ENCODE measurements around the gene ZNF335.

The ZNF335 gene

GRCh38 chr20:45968801-45969711 is 2.9 kb downstream of the ZNF335 start:
- H3K4me3 ChIP-seq (replicated peaks; ENCODE audit: insufficient read depth, low read length), result no peak overlapping the region
- no peaks in the 10 kb centered on the region for H3K27me3 ChIP-seq (ENCODE audit: insufficient read depth, poor library complexity, severe bottlenecking)
- no peak overlapping the region for H3K27ac ChIP-seq (replicated peaks)
- TF ChIP-seq SPI1 (IDR thresholded peaks at IDR 0.05; ENCODE audit: borderline replicate concordance, low read depth) (no peak), GABPA (IDR thresholded peaks at IDR 0.05; ENCODE audit: low read depth) (no peak), POLR2AphosphoS5 (IDR thresholded peaks at IDR 0.05; ENCODE audit: low read depth) (no peak), REST (IDR thresholded peaks at IDR 0.05; ENCODE audit: insufficient replicate concordance, low read depth) (no peak), CTCF (IDR thresholded peaks at IDR 0.05; ENCODE audit: insufficient read depth, low read length) (no peak)
- no peak for DNase-seq (ENCODE audit: low read depth in 1 of 2, low spot score in 1 of 2)

- no peaks in the 10 kb centered on the region for H3K27me3 ChIP-seq (ENCODE audit: insufficient read depth, poor library complexity, severe bottlenecking)
- no peak overlapping the region for H3K4me3 ChIP-seq (replicated peaks; ENCODE audit: insufficient read depth, low read length)
- TF ChIP-seq CTCF (IDR thresholded peaks at IDR 0.05; ENCODE audit: insufficient read depth, low read length), result no peak
- TF ChIP-seq SPI1 (IDR thresholded peaks at IDR 0.05; ENCODE audit: borderline replicate concordance, low read depth), result no peak
- no peak for TF ChIP-seq POLR2AphosphoS5 (IDR thresholded peaks at IDR 0.05; ENCODE audit: low read depth)
- TF ChIP-seq REST (IDR thresholded peaks at IDR 0.05; ENCODE audit: insufficient replicate concordance, low read depth), result no peak
- no peak for TF ChIP-seq GABPA (IDR thresholded peaks at IDR 0.05; ENCODE audit: low read depth)
- H3K27ac ChIP-seq (replicated peaks), result no peak overlapping the region
- DNase-seq (ENCODE audit: low read depth in 1 of 2, low spot score in 1 of 2), result no peak
These were observed 3.8 kb downstream of the ZNF335 start for GRCh38 chr20:45968081-45968671.

GRCh38 chr20:45967551-45968080 is 4.4 kb downstream of the ZNF335 start:
- DNase-seq (ENCODE audit: low read depth in 1 of 2, low spot score in 1 of 2), result no peak
- no peak overlapping the region for H3K27ac ChIP-seq (replicated peaks)
- TF ChIP-seq CTCF (IDR thresholded peaks at IDR 0.05; ENCODE audit: insufficient read depth, low read length), result no peak
- no peak overlapping the region for H3K4me3 ChIP-seq (replicated peaks; ENCODE audit: insufficient read depth, low read length)
- no peaks in the 10 kb centered on the region for H3K27me3 ChIP-seq (ENCODE audit: insufficient read depth, poor library complexity, severe bottlenecking)
